ENCODE results near the gene NFASC.

The NFASC gene

GRCh38 chr1:204842369-204842768 lies 28.3 kb upstream of the NFASC start:
- no peak overlapping the region for H3K4me3 Mint-ChIP-seq
- H3K36me3 Mint-ChIP-seq (ENCODE audit: low read depth): no peaks in the 10 kb centered on the region
- H3K27ac Mint-ChIP-seq: no peak overlapping the region
- peaks cover 27% of the 10 kb centered on the region for H3K27me3 Mint-ChIP-seq
- no peaks in the 10 kb centered on the region for H3K4me1 Mint-ChIP-seq (ENCODE audit: low read depth)
- DNase-seq: no peak
- no peaks in the 10 kb centered on the region for H3K9me3 Mint-ChIP-seq

- peaks cover 23% of the 10 kb centered on the region for H3K27me3 Mint-ChIP-seq
- no peak for DNase-seq
- H3K4me1 Mint-ChIP-seq (ENCODE audit: low read depth): no peaks in the 10 kb centered on the region
- no peaks in the 10 kb centered on the region for H3K9me3 Mint-ChIP-seq
- no peak overlapping the region for H3K27ac Mint-ChIP-seq
- no peaks in the 10 kb centered on the region for H3K36me3 Mint-ChIP-seq (ENCODE audit: low read depth)
- H3K4me3 Mint-ChIP-seq: no peak overlapping the region
These were observed 27.8 kb upstream of the NFASC start for GRCh38 chr1:204842892-204843291.

GRCh38 chr1:204846546-204846945 lies 24.1 kb upstream of the NFASC start:
- H3K4me1 Mint-ChIP-seq (ENCODE audit: low read depth): no peaks in the 10 kb centered on the region
- H3K36me3 Mint-ChIP-seq (ENCODE audit: low read depth): no peaks in the 10 kb centered on the region
- H3K9me3 Mint-ChIP-seq: no peaks in the 10 kb centered on the region
- no peak overlapping the region for H3K4me3 Mint-ChIP-seq
- no peak for DNase-seq
- H3K27me3 Mint-ChIP-seq: peaks cover 13% of the 10 kb centered on the region
- no peak overlapping the region for H3K27ac Mint-ChIP-seq

- no peak for DNase-seq
- Mint-ChIP-seq H3K4me3 (no peak overlapping the region), H3K27ac (no peak overlapping the region), H3K27me3 (peaks cover 15% of the 10 kb centered on the region), H3K36me3 (ENCODE audit: low read depth) (no peaks in the 10 kb centered on the region), H3K9me3 (no peaks in the 10 kb centered on the region), H3K4me1 (ENCODE audit: low read depth) (no peaks in the 10 kb centered on the region)
These were observed 22.1 kb upstream of the NFASC start for GRCh38 chr1:204848579-204848978.

- H3K27me3 Mint-ChIP-seq: peaks cover 36% of the 10 kb centered on the region
- no peaks in the 10 kb centered on the region for H3K36me3 Mint-ChIP-seq (ENCODE audit: low read depth)
- no peaks in the 10 kb centered on the region for H3K4me1 Mint-ChIP-seq (ENCODE audit: low read depth)
- H3K4me3 Mint-ChIP-seq: no peak overlapping the region
- no peak overlapping the region for H3K27ac Mint-ChIP-seq
- no peaks in the 10 kb centered on the region for H3K9me3 Mint-ChIP-seq
- DNase-seq: no peak
These were observed 17.8 kb upstream of the NFASC start for GRCh38 chr1:204852854-204853253.

- Mint-ChIP-seq H3K36me3 (ENCODE audit: low read depth) (no peaks in the 10 kb centered on the region), H3K4me1 (ENCODE audit: low read depth) (no peaks in the 10 kb centered on the region), H3K27me3 (peaks cover 33% of the 10 kb centered on the region), H3K4me3 (no peak overlapping the region), H3K27ac (no peak overlapping the region), H3K9me3 (no peaks in the 10 kb centered on the region)
- no peak for DNase-seq
These were observed 17.2 kb upstream of the NFASC start for GRCh38 chr1:204853436-204853835.

GRCh38 chr1:204854286-204854685 lies 16.4 kb upstream of the NFASC start:
- Mint-ChIP-seq H3K36me3 (ENCODE audit: low read depth) (no peaks in the 10 kb centered on the region), H3K27ac (no peak overlapping the region), H3K4me3 (no peak overlapping the region), H3K27me3 (peaks cover 37% of the 10 kb centered on the region), H3K9me3 (no peaks in the 10 kb centered on the region), H3K4me1 (ENCODE audit: low read depth) (no peaks in the 10 kb centered on the region)
- DNase-seq: no peak

- Mint-ChIP-seq H3K9me3 (no peaks in the 10 kb centered on the region), H3K27ac (no peak overlapping the region), H3K4me1 (ENCODE audit: low read depth) (no peaks in the 10 kb centered on the region), H3K27me3 (peaks cover 55% of the 10 kb centered on the region), H3K36me3 (ENCODE audit: low read depth) (no peaks in the 10 kb centered on the region), H3K4me3 (no peak overlapping the region)
- DNase-seq: no peak
These were observed 12.3 kb upstream of the NFASC start for GRCh38 chr1:204858363-204858821.

GRCh38 chr1:204859861-204860267 lies 10.8 kb upstream of the NFASC start:
- no peaks in the 10 kb centered on the region for H3K4me1 Mint-ChIP-seq (ENCODE audit: low read depth)
- peaks cover 57% of the 10 kb centered on the region for H3K27me3 Mint-ChIP-seq
- no peak overlapping the region for H3K4me3 Mint-ChIP-seq
- no peaks in the 10 kb centered on the region for H3K9me3 Mint-ChIP-seq
- H3K36me3 Mint-ChIP-seq (ENCODE audit: low read depth): no peaks in the 10 kb centered on the region
- H3K27ac Mint-ChIP-seq: no peak overlapping the region
- DNase-seq: no peak

GRCh38 chr1:204863024-204863423 lies 7.6 kb upstream of the NFASC start:
- Mint-ChIP-seq H3K27ac (no peak overlapping the region), H3K36me3 (ENCODE audit: low read depth) (no peaks in the 10 kb centered on the region), H3K27me3 (peaks cover 35% of the 10 kb centered on the region), H3K4me1 (ENCODE audit: low read depth) (no peaks in the 10 kb centered on the region), H3K9me3 (no peaks in the 10 kb centered on the region), H3K4me3 (no peak overlapping the region)
- no peak for DNase-seq

GRCh38 chr1:204863730-204864129 lies 6.9 kb upstream of the NFASC start:
- DNase-seq: no peak
- Mint-ChIP-seq H3K36me3 (ENCODE audit: low read depth) (no peaks in the 10 kb centered on the region), H3K27me3 (peaks cover 35% of the 10 kb centered on the region), H3K4me3 (no peak overlapping the region), H3K27ac (no peak overlapping the region), H3K9me3 (no peaks in the 10 kb centered on the region), H3K4me1 (ENCODE audit: low read depth) (no peaks in the 10 kb centered on the region)

GRCh38 chr1:204866051-204866596 lies 4.5 kb upstream of the NFASC start:
- Mint-ChIP-seq H3K36me3 (ENCODE audit: low read depth) (no peaks in the 10 kb centered on the region), H3K4me1 (ENCODE audit: low read depth) (no peaks in the 10 kb centered on the region), H3K27me3 (peaks cover 25% of the 10 kb centered on the region), H3K27ac (no peak overlapping the region), H3K9me3 (no peaks in the 10 kb centered on the region), H3K4me3 (no peak overlapping the region)
- no peak for DNase-seq

- no peak overlapping the region for H3K4me3 Mint-ChIP-seq
- H3K36me3 Mint-ChIP-seq (ENCODE audit: low read depth): no peaks in the 10 kb centered on the region
- peaks cover 21% of the 10 kb centered on the region for H3K27me3 Mint-ChIP-seq
- H3K27ac Mint-ChIP-seq: no peak overlapping the region
- no peaks in the 10 kb centered on the region for H3K9me3 Mint-ChIP-seq
- DNase-seq: no peak
- no peaks in the 10 kb centered on the region for H3K4me1 Mint-ChIP-seq (ENCODE audit: low read depth)
These were observed 3.5 kb upstream of the NFASC start for GRCh38 chr1:204867203-204867602.

GRCh38 chr1:204867666-204868339 lies 2.9 kb upstream of the NFASC start:
- Mint-ChIP-seq H3K27ac (no peak overlapping the region), H3K4me1 (ENCODE audit: low read depth) (no peaks in the 10 kb centered on the region), H3K4me3 (no peak overlapping the region), H3K27me3 (peaks cover 21% of the 10 kb centered on the region), H3K36me3 (ENCODE audit: low read depth) (no peaks in the 10 kb centered on the region), H3K9me3 (no peaks in the 10 kb centered on the region)
- DNase-seq: no peak

- H3K4me3 Mint-ChIP-seq: no peak overlapping the region
- no peak overlapping the region for H3K27ac Mint-ChIP-seq
- no peaks in the 10 kb centered on the region for H3K4me1 Mint-ChIP-seq (ENCODE audit: low read depth)
- H3K27me3 Mint-ChIP-seq: peaks cover 16% of the 10 kb centered on the region
- no peaks in the 10 kb centered on the region for H3K36me3 Mint-ChIP-seq (ENCODE audit: low read depth)
- DNase-seq: no peak
- H3K9me3 Mint-ChIP-seq: no peaks in the 10 kb centered on the region
These were observed 2.3 kb upstream of the NFASC start for GRCh38 chr1:204868340-204868700.

GRCh38 chr1:204869097-204869496 lies 1.6 kb upstream of the NFASC start:
- DNase-seq: no peak
- Mint-ChIP-seq H3K27ac (no peak overlapping the region), H3K4me3 (no peak overlapping the region), H3K4me1 (ENCODE audit: low read depth) (no peaks in the 10 kb centered on the region), H3K27me3 (peaks cover 14% of the 10 kb centered on the region), H3K36me3 (ENCODE audit: low read depth) (no peaks in the 10 kb centered on the region), H3K9me3 (no peaks in the 10 kb centered on the region)
